LHCN-M2 (cell line): ENCODE measurements around the gene MYO7B. TPM values are rescaled to one million over a fixed set of nuclear protein-coding genes. Genes with fewer than 3 reads are reported as not detected.

ENCODE experiments used
- DNase-seq: peaks from one replicate; pipeline ENCODE4 v3.0.0-alpha.2; 2012; ENCODE audit warnings: low read depth
- total RNA-seq: library from RNA; depleted of rRNA; stranded (reverse); fragments of >200 nt; gene quantifications from 2 replicates; pipeline ENCODE4 v1.2.3, GENCODE V29; 2014

Gene MYO7B
- total RNA-seq, 1 experiment from 2014 or later = 0.29 TPM

DNA sequence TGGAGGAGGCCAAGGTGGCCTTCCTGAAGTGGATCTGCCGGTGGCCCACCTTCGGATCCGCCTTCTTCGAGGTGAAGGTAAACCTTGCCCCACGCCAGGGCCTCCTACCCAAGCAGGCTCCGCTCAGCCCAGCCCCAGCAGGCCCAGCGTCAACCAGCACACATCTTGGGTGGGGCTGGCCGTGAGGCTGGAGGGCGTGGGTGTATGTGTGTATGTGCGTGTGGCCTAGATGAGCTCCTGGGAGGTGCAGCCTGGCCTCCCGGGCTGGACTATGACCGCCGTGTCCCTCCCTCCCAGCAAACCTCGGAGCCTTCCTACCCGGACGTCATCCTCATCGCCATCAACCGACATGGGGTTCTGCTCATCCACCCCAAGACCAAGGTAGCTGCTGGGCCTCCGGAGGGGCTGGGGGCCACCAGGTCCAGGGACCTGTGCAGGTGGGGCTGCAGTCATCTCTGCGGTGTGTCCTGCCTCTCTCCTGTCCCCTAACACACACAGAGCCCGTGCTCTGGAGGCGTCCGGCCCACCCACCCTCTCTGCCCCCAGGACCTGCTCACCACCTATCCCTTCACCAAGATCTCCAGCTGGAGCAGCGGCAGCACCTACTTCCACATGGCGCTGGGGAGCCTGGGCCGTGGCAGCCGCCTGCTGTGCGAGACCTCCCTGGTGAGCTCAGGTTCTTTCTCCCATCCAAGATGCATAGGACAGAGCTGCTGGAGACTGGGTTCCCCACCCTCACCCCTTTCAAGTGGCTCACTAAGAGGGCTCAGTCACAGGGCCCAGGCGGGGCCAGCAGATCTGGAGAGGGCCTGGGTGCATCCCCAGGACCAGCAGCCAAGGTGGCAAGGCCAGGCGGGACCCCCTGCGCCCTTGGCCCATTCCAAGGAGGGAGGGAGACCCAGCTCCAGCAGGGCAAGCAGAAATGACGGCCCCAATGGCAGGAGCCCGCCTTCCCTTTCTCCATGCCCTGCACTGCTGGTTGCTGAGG is 101.1 kb downstream of the MYO7B start:
- no peak for DNase-seq

DNA sequence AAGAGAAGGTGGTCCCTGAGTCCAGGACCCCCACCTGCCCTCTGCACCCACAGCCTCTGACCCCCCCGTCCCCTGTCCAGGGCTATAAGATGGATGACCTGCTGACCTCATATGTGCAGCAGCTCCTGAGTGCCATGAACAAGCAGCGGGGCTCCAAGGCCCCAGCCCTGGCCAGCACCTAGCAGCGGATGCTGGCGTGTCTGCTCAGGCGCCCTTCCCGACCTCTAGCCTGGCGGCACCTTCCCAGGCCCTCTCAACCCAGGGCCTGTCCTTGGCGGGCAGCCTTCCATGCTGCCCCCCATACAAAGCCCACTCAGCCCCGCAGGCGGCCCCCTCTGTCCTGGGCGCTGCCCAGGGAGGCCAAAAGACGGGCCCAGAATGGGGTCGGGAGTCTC is 101.8 kb downstream of the MYO7B start:
- DNase-seq = no peak

DNA sequence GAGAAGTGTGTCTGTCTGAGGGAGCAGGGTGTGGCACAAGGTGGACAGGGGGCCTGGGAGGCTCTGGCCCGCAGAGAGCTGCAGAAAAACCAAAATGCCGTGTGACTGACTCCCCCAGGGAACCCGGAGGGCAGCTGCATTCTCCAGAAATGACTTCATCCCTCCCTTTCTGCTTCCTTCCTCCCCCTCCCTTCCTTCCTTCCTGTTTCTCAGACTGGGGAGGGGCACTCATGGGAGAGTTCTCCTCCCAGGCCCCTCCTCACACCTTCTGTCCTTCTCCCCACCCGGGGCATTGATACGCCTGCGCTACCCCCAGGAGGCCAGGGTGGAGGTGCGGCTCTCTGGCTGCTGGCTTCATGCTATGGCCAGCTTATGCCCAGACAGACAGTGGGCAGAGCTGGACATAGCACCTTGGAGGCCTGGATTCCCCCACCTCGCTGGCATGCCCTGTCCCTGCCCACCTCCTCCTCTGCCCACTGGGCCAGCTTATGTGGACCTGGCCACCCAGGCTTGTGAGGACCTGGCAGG is 102.3 kb downstream of the MYO7B start:
- peak; percentile 88 for DNase-seq

DNA sequence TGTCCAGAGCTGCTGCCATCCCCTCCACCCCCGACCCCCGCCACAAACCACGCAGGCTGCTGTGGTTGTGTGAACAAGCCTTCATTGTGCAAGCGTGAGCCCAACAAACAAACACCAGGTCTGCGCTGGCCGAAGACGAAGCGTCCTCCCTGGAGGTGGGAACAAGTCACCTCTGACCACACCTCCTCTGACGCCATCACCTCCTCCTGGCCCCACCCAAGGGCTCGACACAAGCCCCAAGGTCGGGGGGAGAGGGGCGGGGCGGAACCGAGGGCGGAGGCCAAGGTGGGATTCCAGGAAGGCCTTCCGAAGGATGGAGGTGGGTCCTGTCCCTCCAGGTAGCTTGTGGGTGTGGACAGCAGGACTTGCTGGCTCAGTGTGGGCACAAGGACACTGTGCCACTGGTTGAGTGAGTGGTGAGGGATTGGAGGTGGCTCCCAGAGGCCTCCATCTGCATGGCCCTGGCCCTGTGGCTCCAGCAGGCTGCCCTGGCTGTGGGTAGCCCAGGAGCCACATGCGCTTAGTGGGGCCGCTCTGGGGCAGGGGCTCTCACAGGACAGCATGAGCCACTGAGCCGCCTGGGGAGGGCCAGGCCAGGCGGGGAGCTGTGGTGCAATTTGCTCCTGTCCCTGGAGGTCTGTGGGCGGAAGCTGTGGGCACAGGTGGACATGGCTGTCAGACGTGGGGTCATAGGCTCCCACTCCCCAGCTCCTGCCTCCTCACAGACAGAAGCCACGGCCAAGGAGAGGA is 103.1 kb downstream of the MYO7B start:
- DNase-seq = no peak

DNA sequence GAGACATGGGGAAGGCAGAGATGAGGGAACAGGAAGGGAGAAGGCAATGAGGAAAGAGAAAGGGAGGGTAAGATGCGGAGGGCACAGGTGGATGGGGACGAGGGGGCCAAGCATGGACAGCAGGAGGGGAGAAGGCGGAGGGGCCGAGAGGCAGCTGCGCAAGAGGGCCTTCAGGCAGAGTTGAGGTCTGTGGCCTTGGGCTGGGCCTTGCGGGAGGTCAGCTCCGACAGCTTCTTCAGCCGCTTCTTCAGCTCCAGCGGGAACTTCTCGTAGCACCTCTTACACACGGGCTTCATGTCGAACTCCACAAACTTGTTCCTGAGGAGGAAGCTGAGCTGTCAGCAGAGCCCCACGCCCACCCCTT is 103.6 kb downstream of the MYO7B start:
- no peak for DNase-seq

DNA sequence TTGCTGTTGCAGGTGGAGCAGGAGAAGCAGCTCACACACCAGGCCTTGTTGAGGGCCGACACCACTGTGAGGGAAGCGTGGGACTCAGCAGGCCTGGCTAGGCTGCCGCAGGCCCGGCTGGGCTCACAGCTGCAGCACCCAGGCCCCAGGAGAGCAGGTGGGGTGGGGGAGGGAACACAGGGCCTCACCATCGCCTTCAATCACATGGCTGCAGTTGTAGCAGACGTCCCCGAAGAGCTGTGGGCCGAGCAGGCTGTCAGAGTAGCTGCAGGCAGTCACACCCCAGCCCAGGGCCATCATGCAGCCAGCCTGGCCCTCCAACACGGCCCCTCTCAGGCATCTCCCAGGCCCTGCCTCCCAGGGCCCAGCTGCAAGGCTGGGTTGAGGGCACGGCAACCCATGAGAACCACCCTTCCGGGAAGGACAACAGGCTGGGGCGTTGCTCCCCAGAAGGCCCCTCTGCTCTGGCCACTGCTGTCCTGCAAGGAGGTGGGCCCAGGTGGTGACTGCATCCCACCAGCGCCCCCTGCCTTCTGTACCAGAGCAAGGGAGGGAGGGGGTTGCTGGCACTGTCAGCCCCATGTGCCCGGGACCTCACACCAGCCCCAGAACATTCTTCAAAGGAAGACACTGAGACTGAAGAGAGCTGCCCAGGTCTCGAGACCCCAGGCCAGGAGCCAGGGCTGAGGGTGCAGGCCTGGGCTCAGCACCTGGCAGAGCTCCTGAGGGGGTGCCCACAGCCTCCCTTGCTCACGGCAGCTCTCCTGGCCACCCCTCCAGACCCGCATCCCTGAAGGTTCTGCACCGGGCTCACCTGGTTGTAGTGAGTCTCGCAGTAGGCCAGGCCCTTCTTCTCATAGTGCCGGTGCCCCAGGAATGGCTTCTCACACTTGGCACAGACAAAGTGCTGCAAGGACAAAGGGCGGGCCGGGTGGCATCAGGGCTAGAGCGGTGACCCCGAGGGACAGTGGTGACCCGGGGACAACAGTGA is 104.9 kb downstream of the MYO7B start:
- DNase-seq = no peak

DNA sequence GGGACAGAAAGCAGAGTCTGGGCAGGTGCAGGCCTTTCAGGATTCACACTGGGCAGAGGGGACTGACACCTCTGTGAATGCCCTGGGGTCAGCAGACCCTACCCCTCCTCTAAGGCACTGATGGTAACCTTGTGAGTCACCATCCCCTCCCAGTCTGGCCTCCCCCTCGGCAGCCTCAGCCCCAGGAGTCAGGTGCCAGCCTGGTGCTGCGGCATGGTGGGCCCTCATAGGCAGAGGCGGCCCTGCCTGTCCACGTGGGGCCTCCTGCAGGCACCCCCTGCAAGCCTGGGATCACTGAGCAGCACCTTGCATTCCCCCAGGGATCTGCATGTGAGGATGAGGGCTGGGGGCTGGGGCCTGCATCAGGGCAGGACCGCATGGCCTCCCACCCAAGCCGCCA is 105.7 kb downstream of the MYO7B start:
- DNase-seq = no peak

DNA sequence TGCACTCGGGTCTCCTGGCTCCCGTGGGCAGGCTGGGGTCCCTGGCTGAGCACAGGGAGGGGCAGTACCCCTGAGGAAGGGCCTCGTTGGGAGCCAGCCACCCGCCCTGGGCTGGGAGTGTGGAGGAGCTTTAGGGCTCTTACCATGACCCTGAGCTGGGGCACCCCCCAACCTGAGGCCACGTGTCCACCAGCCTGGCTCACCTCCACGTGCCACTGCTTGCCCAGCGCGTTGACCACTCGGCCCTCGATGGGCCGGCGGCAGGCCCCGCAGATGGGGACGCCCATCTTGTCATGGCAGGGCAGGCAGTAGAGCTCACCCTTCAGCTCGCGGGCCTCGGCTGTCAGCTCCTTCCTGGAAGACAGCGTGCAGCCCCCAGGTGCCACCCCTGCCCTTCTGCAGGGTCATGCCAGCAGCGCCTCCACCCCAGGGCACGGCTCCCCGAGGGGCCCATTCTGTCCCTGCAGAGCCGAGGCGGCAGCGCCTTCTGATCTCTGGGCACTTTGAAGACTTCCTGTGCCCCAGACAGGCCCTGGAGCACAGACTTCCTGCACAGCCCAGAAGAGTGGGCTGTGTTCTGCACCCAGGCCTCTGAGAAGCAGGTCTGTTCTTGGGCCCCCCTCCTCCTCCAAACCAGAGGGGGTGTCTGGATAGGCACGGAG is 106.5 kb downstream of the MYO7B start:
- DNase-seq = no peak

DNA sequence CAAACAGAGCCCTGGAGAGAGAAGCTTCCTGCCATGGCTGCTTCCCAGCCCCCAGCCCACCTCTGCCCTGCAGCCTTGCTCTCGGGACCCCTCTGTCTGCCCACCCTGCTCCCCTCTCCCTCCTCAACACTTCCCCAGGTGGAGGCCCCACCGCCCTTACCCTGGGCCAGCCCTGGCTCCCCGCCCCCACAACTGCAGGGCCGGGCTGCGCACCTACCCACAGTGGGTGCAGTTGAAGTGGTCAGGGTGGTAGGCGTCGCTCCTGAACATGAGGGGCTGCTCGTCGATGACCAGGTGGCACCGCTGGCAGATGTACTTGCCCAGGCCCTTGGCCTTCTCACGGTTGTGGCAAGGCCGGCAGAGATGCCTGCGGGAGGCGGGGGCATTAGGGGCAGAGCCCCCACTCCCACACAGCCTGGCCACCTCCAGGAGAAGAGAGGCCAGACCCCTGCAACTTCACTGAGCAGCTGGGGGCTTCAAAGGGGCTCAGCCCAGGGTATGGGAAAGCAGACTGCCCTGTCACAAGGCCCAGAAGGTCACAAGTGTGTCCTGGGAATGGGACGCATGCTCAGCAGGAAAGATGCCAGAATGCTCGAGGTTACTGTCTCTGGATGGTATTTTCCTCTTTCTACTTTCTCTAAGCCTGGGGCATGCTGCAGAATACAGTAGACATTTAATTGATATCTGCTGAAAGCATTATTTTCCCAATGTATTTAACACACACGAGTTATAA is 107.4 kb downstream of the MYO7B start:
- no peak for DNase-seq

DNA sequence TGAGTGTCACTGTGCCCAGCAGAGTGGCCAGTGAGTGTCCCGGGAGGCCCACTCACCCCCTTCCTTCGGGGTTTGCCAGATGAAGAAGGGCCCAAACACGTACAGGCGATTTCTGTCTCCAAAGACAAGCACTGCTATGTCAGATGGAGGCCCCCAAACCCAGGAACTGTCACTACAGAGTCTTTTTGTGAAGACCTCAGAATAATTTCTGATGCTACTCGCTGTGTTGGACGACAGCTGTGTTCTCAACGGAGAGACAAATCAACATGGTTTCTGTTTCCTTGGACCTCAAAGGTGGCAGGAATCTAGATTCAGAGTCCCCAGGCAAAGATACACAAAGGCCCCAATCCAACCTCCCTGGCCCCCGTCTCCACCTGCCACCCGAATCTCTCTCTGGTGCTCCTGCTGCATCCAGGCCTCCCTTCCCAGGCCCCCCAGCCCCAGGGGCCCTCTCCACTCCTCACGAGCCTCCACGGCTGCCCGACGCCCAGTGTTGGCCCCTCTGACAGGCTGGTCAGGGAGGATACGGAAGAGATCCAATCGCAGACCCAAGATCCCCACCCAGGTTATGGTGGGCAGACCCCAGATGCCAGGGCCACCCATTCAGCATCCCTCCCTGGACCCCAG is 108.1 kb downstream of the MYO7B start:
- DNase-seq = no peak

DNA sequence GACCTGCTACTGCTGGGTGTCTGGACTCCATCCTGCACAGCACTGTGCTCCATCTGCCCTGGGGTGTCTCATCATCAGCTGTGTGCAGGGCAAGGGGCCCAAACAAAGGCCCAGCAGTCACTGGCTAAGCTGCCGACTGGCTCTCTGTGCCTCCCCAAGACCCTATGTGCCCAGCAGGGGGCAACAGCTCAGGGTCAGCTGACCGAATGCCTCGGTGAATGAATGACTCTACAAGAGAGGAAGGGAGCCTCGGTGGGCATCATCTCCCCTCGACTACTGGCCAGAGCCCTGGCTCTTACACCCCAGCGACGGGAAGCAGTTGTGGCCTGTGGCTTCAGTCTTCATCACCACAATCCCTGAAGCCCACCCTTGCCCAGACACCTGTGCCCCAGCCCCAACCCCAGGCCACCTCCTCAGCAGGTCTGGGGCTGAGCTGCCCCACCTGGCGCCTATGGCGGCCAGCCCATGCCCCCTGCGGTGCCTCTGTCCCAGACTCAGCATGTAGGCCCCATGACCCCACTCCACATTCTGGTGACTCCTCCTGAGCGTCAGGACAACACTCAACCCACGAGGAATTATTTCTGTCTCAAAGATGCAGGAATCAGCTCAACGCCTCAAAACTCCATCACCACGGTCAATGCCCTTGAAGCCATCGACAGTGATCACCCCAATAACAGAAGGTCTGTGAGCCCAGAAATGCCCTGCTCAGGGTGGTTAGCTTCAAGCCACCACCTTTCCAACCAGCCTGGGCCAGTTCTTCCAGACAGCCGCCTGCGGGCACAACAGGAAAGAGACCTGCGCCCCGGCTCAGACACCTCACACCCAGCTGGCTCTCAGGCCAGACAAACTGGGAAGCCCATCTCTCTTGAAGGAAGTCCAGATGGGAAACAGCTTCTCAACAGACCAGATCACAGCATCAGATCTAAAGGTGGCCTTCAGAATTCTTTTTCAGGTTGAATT is 108.9 kb downstream of the MYO7B start:
- no peak for DNase-seq

DNA sequence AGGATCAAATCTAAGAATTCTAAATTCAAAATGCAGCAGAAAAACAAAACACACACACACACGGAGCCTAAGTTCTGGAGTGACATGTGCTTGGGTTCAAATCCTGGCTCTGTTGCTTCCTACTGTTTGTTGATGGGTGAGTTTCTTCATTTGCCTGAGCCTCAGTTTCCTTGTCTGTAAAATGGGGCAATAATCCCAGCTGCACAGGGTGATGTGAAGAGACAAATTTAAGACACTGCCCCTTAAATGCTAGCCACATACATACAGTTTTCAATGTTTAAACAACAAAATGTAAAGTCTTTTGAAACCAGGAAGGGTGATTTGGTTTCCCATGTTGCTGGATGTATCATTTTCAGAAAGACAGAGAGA is 109.5 kb downstream of the MYO7B start:
- no peak for DNase-seq

DNA sequence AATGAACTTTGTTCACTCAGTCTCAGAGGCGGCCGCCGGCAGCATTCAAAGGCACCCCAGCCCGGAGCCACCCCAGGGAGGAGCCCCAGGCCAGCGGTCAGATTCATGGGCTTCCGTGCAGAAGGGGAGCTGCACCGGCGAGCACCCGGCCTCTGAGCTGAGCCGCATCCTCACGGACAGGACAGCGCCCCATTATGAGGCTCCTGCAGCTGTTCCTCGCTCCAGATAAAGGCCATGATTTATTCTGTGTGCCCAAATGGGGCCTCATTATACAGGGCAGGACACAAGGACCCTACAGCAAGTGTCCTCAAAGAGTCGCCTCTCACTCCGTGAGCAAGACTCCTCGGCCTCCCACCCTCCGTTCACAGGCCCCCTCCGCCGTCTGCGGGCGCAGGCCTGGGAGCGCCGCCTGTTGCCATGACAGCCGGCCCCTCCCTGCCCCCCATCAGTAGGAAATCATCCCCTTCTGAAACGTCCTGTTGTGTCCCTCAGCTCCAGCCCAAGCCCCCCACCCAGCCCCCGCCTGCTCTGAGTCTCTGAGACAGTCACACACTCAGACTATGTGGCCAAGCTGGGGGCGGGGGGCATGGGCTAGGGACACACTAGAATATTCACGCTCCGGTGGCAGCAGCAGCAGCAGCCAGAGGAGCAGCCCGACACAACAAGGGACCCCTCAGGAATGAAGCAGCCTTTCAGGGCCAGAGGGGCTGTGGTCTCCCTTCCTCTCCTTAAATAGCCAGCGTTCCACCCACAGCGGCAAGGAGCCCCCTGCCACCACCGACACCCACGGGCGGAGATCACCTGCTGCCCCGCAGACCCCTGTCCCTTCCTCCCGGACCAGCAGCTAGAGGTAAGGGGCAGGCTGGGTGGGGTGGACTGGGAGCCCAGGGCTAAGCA is 110.2 kb downstream of the MYO7B start, which contains the start of gene GPR17:
TSS of gene GPR17 (plus strand) at position 759 of the 897 bp plus-strand sequence. CDS start 4,583 bp downstream, outside the sequence.
- DNase-seq = no peak

DNA sequence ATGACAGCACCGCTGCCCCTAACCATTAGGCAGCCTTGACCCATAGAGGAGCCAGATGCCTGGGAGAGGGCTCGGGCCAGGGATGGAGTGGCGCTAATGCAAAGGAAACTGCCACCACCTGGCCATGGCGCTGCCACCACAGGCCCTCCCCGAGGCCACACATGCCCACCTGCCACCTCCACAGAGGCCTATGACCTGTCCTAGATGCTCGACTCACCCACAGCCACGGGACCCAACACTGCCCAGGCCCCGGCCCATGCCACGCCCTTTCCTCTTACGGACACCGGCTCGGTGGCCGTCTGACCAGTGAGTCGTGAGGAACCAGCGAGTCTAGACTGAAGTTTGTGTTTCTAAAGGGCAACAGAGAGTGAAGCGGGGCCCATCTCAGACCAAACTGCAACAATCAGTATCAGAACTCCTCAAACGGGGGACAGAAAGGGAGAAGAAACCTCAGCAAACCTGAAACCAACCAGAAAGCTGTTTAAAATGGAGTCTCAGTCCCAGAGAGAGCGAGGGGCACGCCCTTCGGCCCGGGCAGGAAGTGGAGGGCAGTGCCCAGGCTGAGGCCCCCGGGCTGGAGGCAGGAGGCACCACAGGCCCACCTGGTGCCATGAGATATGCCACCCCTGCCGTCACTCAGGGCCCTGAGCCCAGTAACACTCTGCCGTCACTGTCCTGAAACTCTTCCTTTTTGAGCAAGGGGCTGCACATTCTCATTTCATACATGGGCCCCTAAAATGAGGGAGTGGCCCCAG is 111.2 kb downstream of the MYO7B start:
- DNase-seq = no peak

DNA sequence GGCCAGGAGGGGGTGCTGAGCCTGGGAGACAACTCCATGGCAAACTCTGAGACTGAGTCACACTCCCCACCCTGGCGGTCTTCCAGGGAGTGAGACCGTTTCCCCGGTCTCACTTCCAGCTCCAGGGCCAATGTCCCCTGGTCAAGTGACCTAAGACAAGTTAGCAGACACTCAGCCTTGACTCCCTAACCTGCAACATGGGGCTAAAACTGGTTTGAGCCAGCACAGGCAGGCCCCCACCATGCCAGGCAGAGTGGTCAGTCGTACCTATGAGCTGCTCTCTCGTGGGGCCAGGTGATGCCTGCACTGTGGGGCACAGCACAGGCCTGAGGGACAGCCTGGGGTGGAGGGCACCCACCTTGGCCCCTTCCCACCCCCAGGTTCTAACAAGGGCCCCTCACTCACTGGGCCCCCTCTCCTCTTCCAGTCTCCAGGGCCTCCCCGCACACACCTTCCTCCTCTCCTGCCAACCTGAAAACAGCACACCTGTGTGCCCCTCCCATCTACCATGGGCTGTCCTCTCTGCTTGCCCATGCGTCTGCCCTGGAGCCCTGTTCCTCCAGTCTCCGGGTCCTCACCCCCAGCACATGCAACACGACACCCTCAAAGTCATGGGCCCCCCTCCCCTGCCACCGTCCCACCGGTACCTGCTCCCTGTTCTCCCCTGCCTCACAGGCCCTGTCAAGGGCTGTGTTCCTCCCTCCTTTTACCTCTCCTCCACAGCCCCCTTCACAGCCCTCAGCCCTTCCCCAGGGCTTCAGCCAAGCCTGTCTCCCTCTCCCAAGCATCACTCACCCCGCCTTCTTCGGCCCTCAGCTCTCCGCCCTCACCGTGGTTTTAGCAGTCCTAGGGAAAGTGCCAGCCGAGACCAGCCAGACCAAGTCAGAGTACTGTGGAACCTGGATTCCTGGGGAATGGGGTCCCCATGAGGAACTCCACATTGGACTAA is 112.0 kb downstream of the MYO7B start:
- DNase-seq = no peak
